Measurements from ENCODE around the gene KIRREL3. TPM values are rescaled to one million over a fixed set of nuclear protein-coding genes. Genes with fewer than 3 reads are reported as not detected.

Gene KIRREL3
- total and polyA plus RNA-seq, 10 donors, result 0.50 to 5.4 (median 2.0) TPM

DNA sequence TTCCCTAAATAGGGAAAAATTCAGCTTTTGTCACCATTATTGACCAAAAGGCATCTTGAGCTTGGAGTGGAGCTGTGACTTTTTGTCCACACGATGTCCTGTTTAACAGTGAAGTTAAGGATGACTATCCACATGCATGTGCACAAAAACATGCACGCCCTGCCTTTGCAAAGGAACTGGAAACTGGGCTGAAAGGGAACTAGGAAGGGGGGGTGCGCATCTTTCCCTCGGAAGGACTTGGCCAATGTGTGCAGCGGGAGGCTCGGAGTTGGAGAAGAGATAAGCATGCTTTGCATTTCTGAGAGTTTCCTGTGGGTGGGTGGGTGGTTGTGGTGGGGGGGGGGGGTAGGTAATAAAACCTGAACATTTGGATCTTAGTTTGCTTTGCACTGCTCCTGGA is 411 bp upstream of the KIRREL3 start:
- no peak for DNase-seq
- TF ChIP-seq, protein P1, sequence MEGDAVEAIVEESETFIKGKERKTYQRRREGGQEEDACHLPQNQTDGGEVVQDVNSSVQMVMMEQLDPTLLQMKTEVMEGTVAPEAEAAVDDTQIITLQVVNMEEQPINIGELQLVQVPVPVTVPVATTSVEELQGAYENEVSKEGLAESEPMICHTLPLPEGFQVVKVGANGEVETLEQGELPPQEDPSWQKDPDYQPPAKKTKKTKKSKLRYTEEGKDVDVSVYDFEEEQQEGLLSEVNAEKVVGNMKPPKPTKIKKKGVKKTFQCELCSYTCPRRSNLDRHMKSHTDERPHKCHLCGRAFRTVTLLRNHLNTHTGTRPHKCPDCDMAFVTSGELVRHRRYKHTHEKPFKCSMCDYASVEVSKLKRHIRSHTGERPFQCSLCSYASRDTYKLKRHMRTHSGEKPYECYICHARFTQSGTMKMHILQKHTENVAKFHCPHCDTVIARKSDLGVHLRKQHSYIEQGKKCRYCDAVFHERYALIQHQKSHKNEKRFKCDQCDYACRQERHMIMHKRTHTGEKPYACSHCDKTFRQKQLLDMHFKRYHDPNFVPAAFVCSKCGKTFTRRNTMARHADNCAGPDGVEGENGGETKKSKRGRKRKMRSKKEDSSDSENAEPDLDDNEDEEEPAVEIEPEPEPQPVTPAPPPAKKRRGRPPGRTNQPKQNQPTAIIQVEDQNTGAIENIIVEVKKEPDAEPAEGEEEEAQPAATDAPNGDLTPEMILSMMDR (IDR thresholded peaks at IDR 0.05 in 8 of 11, conservative IDR thresholded peaks at IDR 0.05 in 3 of 11), result no peak
- TF ChIP-seq POLR2AphosphoS5 (IDR thresholded peaks at IDR 0.05), result no peak
- no peak for TF ChIP-seq POLR2A (IDR thresholded peaks at IDR 0.05)
- Histone ChIP-seq H3K9me3 (no peaks in the 10 kb centered on the region), H3K4me1 (peaks cover 0 to 24% (median 12%) of the 10 kb centered on the region in 6 donors), H3K4me3 (peak overlapping the region in 1 of 8 donors; percentile 52), H3K27ac (no peak overlapping the region), H3K27me3 (replicated peaks in 1 of 7) (peaks cover 0 to 99% (median 75%) of the 10 kb centered on the region in 7 donors), H3K36me3 (no peaks in the 10 kb centered on the region)
- intact Hi-C loops (cut with DNase I; ENCODE audit: low total_unique reads), result loop anchor here (10.0 kb wide), 1 partner anchor 396 kb away; no protein-coding TSS in a partner anchor
- 3 to 8% (median 4%) methylated on average over 6 of the region's 6 CpGs for WGBS, 5 donors

DNA sequence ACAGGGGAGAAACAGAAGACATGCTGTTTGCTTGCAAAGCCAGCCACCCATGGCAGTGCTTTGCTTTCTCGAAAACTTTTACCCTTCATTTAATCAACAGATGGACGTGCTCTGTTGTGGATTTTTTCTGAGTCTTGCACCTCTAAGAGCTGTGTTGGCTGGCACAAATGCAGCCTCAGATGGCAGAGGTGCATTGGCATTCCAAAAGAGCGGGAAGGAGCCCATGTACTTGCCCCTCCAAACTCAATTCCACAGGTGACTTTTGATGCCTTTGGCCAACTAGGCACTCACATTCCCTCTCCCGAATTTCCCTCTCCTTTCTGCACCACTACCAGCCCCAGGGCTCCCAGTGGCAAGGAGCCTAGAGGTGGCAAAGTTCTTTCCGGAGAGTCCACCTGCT is 1.2 kb downstream of the KIRREL3 start:
- WGBS, 5 donors, result 60 to 70% (median 64%) methylated on average over 5 of the region's 5 CpGs
- Histone ChIP-seq H3K4me1 (peaks cover 0 to 24% (median 12%) of the 10 kb centered on the region in 6 donors), H3K36me3 (no peaks in the 10 kb centered on the region), H3K27me3 (replicated peaks in 1 of 7) (peaks cover 0 to 84% (median 67%) of the 10 kb centered on the region in 7 donors), H3K27ac (no peak overlapping the region), H3K4me3 (no peak overlapping the region), H3K9me3 (no peaks in the 10 kb centered on the region)
- intact Hi-C loops (cut with DNase I; ENCODE audit: low total_unique reads), result no loop called here
- DNase-seq, result no peak
- TF ChIP-seq POLR2A (IDR thresholded peaks at IDR 0.05), result no peak
- TF ChIP-seq, protein P1 (IDR thresholded peaks at IDR 0.05 in 8 of 11, conservative IDR thresholded peaks at IDR 0.05 in 3 of 11), result no peak
- no peak for TF ChIP-seq POLR2AphosphoS5 (IDR thresholded peaks at IDR 0.05)

DNA sequence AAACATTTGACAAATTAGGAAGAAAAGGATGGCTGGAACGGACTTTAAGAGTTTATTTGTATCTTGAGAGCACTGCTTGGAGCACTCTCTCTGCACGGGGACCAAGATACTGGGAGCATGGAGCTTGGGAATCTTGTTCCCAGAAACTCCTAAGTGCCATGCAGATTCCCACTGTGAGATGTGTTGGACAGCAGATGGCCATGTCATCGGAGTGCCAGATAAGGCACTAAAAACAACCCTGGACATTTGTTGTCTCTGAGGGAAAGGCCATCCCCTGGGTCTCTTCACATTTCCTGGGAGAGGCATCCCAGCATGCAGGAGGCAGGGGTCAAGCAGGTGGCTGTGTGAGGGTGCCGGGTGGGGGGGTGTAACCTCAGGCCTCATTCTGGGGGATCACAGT is 2.9 kb downstream of the KIRREL3 start:
- H3K4me3 ChIP-seq, result no peak overlapping the region
- no peaks in the 10 kb centered on the region for H3K9me3 ChIP-seq
- no peak for DNase-seq
- WGBS, 5 donors, result 64 to 79% (median 72%) methylated on average over 4 of the region's 4 CpGs
- intact Hi-C loops (cut with DNase I; ENCODE audit: low total_unique reads), result no loop called here
- H3K27me3 ChIP-seq (replicated peaks in 1 of 7), result peaks cover 0 to 67% (median 50%) of the 10 kb centered on the region in 7 donors
- no peak for TF ChIP-seq POLR2A (IDR thresholded peaks at IDR 0.05)
- H3K27ac ChIP-seq, result no peak overlapping the region
- H3K36me3 ChIP-seq, result no peaks in the 10 kb centered on the region
- H3K4me1 ChIP-seq, result peaks cover 0 to 13% (median 5%) of the 10 kb centered on the region in 6 donors

- Histone ChIP-seq H3K27ac (no peak overlapping the region), H3K27me3 (replicated peaks in 1 of 7) (peaks cover 0 to 67% (median 45%) of the 10 kb centered on the region in 7 donors), H3K9me3 (no peaks in the 10 kb centered on the region), H3K36me3 (no peaks in the 10 kb centered on the region), H3K4me3 (no peak overlapping the region), H3K4me1 (peaks cover 0 to 13% (median 5%) of the 10 kb centered on the region in 6 donors)
- no peak for TF ChIP-seq POLR2A (IDR thresholded peaks at IDR 0.05)
- TF ChIP-seq, protein P1 (IDR thresholded peaks at IDR 0.05 in 8 of 11, conservative IDR thresholded peaks at IDR 0.05 in 3 of 11), result no peak
- no peak for TF ChIP-seq POLR2AphosphoS5 (IDR thresholded peaks at IDR 0.05)
- DNase-seq, result no peak
- WGBS, 5 donors, result 52 to 67% (median 62%) methylated on average over 5 of the region's 5 CpGs
- intact Hi-C loops (cut with DNase I; ENCODE audit: low total_unique reads), result no loop called here
Measured at GRCh38 chr11:126997196-126997595, 3.4 kb downstream of the KIRREL3 start.
